Measurements from ENCODE around the gene LRRC23. TPM values are rescaled to one million over a fixed set of nuclear protein-coding genes. Genes with fewer than 3 reads are reported as not detected.

LRRC23 gene
- total and polyA plus RNA-seq, 4 experiments from 2014 or later: 4.1 to 9.1 (median 6.2) TPM

DNA sequence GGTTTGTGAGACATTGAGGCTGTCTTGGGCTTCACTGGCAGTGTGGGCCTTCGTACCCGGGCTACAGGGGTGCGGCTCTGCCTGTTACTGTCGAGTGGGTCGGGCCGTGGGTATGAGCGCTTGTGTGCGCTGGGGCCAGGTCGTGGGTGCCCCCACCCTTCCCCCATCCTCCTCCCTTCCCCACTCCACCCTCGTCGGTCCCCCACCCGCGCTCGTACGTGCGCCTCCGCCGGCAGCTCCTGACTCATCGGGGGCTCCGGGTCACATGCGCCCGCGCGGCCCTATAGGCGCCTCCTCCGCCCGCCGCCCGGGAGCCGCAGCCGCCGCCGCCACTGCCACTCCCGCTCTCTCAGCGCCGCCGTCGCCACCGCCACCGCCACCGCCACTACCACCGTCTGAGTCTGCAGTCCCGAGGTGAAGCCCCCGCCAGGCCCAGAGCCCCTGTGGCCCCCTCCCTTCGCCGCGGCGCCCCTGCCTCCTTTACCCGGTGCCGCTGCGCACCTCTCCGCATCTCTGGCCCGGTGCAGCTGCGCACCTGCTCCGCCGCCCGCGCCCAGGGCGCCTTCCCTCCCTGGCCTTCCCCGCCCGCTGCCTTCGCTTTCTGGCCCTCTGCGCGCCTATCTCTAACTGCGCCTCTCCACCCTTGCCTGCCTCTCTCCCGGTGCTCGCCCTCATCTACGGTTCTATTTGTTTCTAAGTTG is 9.8 kb downstream of the LRRC23 start, which contains the start of gene ENO2:
Gene ENO2 (plus strand): TSS at position 335 of the 701 bp plus-strand sequence. CDS start 1,253 bp downstream, outside the sequence.
- CTCF ChIA-PET (ENCODE audit: partially characterized antibody): interaction anchor here (0.7 to 5.7 kb wide), 6 partner anchors 9 to 45 kb away, joined by 3 to 44 read pairs (median 4); partner anchors contain the start of gene SPSB2
- no peaks in the 10 kb centered on the region for H3K9me3 ChIP-seq (ENCODE audit: control insufficient read depth in 1 of 2, low read length in 2 of 2)
- H3K36me3 Mint-ChIP-seq: peaks cover 10 to 27% of the 10 kb centered on the region in 2 donors
- H3K27ac ChIP-seq (ENCODE audit: low read depth, low read length): peak within 1 kb of the TSS; percentile 77
- DNase-seq: peak; percentile 83 to 93 (median 85)
- intact Hi-C loops (cut with micrococcal nuclease): loop anchor here (1.0 kb wide), 5 partner anchors 10 to 41 kb away; partner anchors contain the start of genes C12orf57, LRRC23 and SPSB2
- peaks cover 12 to 44% (median 27%) of the 10 kb centered on the region in 4 donors for H3K4me1 Mint-ChIP-seq
- peaks cover 0 to 3% (median 0%) of the 10 kb centered on the region in 8 donors for H3K9me3 Mint-ChIP-seq
- H3K27me3 Mint-ChIP-seq: no peaks in the 10 kb centered on the region
- H3K4me3 Mint-ChIP-seq: peak within 1 kb of the TSS; percentile 90 to 98 (median 96)
- POLR2A ChIA-PET (ENCODE audit: partially characterized antibody): interaction anchor here (0.6 to 6.8 kb wide), 22 partner anchors 9 to 275 kb away, joined by 3 to 58 read pairs (median 6); partner anchors contain the start of genes ATN1, C12orf57, C1RL and CDCA3
- H3K4me1 ChIP-seq (ENCODE audit: insufficient read depth, low read length): peaks cover 29% of the 10 kb centered on the region
- H3K27ac Mint-ChIP-seq: peak within 1 kb of the TSS; percentile 88 to 98 (median 96)
- H3K27me3 ChIP-seq (ENCODE audit: insufficient read depth, low read length): no peaks in the 10 kb centered on the region
- H3K4me3 ChIP-seq (ENCODE audit: low read length in 2 of 2): peak within 1 kb of the TSS; percentile 69 to 76
- peaks cover 10% of the 10 kb centered on the region for H3K36me3 ChIP-seq (ENCODE audit: insufficient read depth, low read length)

- intact Hi-C loops (cut with micrococcal nuclease): loop anchor here (1.0 kb wide), 5 partner anchors 9 to 42 kb away; partner anchors contain the start of genes C12orf57, LRRC23 and SPSB2
- ChIA-PET CTCF (ENCODE audit: partially characterized antibody) (interaction anchor here (1.0 to 5.7 kb wide), 5 partner anchors 8 to 46 kb away, joined by 3 to 44 read pairs (median 4); partner anchors contain the start of gene SPSB2), POLR2A (ENCODE audit: partially characterized antibody) (interaction anchor here (0.7 to 6.8 kb wide), 17 partner anchors 10 to 226 kb away, joined by 3 to 58 read pairs (median 14); partner anchors contain the start of genes ATN1, C12orf57, C1RL and CDCA3)
- H3K36me3 ChIP-seq (ENCODE audit: insufficient read depth, low read length): peaks cover 17% of the 10 kb centered on the region
- Mint-ChIP-seq H3K9me3 (peaks cover 0 to 5% (median 0%) of the 10 kb centered on the region in 8 donors), H3K4me1 (peaks cover 13 to 47% (median 27%) of the 10 kb centered on the region in 4 donors), H3K27ac (peak overlapping the region; percentile 88 to 98 (median 96)), H3K4me3 (peak overlapping the region; percentile 90 to 98 (median 96)), H3K27me3 (no peaks in the 10 kb centered on the region), H3K36me3 (peaks cover 18 to 35% of the 10 kb centered on the region in 2 donors)
- no peaks in the 10 kb centered on the region for H3K9me3 ChIP-seq (ENCODE audit: control insufficient read depth in 1 of 2, low read length in 2 of 2)
- H3K4me1 ChIP-seq (ENCODE audit: insufficient read depth, low read length): peaks cover 29% of the 10 kb centered on the region
- peak in 1 of 5 donors; percentile 61 for DNase-seq
- peak overlapping the region; percentile 69 to 76 for H3K4me3 ChIP-seq (ENCODE audit: low read length in 2 of 2)
- no peaks in the 10 kb centered on the region for H3K27me3 ChIP-seq (ENCODE audit: insufficient read depth, low read length)
- H3K27ac ChIP-seq (ENCODE audit: low read depth, low read length): peak overlapping the region; percentile 77
Measured at GRCh38 chr12:6914947-6915788, 10.5 kb downstream of the LRRC23 start.

DNA sequence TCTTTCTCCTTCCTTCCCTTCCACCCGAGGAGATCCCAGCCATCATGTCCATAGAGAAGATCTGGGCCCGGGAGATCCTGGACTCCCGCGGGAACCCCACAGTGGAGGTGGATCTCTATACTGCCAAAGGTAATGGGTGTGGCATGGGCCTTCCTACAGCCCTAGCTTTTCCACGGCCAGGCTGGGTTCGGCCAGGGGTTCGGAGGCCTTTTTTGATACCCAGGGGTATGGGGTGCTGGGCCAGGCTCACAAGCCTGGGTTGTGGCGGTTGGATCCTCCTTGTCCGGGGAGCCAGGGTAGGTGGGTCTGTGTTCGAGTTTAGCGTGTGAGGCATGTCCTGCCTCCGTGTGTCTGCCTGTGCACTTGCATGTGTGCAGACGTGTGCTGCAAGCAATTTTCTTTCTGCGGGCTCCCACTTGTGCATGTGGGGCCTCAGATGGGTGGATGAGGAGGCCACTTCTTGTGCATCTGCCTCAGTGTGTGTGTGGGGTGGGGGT is 11.2 kb downstream of the LRRC23 start:
- no peak for DNase-seq
- Mint-ChIP-seq H3K9me3 (peaks cover 0 to 5% (median 0%) of the 10 kb centered on the region in 8 donors), H3K27ac (peak overlapping the region; percentile 25 to 97 (median 88)), H3K36me3 (peaks cover 18 to 35% of the 10 kb centered on the region in 2 donors), H3K4me1 (peaks cover 13 to 47% (median 27%) of the 10 kb centered on the region in 4 donors), H3K4me3 (peak overlapping the region; percentile 74 to 98 (median 96)), H3K27me3 (no peaks in the 10 kb centered on the region)
- ChIA-PET CTCF (ENCODE audit: partially characterized antibody) (interaction anchor here (5.7 kb wide), 1 partner anchor 8 kb away, joined by 44 read pairs; no protein-coding TSS in a partner anchor), POLR2A (ENCODE audit: partially characterized antibody) (interaction anchor here (0.7 to 6.8 kb wide), 14 partner anchors 11 to 227 kb away, joined by 3 to 58 read pairs (median 10); partner anchors contain the start of genes ATN1, C12orf57, C1RL and LRRC23)
- H3K4me3 ChIP-seq (ENCODE audit: low read length in 2 of 2): no peak overlapping the region
- intact Hi-C loops (cut with micrococcal nuclease): no loop called here
- no peaks in the 10 kb centered on the region for H3K27me3 ChIP-seq (ENCODE audit: insufficient read depth, low read length)
- H3K36me3 ChIP-seq (ENCODE audit: insufficient read depth, low read length): peaks cover 17% of the 10 kb centered on the region
- no peaks in the 10 kb centered on the region for H3K9me3 ChIP-seq (ENCODE audit: control insufficient read depth in 1 of 2, low read length in 2 of 2)
- peak overlapping the region; percentile 77 for H3K27ac ChIP-seq (ENCODE audit: low read depth, low read length)
- peaks cover 29% of the 10 kb centered on the region for H3K4me1 ChIP-seq (ENCODE audit: insufficient read depth, low read length)

DNA sequence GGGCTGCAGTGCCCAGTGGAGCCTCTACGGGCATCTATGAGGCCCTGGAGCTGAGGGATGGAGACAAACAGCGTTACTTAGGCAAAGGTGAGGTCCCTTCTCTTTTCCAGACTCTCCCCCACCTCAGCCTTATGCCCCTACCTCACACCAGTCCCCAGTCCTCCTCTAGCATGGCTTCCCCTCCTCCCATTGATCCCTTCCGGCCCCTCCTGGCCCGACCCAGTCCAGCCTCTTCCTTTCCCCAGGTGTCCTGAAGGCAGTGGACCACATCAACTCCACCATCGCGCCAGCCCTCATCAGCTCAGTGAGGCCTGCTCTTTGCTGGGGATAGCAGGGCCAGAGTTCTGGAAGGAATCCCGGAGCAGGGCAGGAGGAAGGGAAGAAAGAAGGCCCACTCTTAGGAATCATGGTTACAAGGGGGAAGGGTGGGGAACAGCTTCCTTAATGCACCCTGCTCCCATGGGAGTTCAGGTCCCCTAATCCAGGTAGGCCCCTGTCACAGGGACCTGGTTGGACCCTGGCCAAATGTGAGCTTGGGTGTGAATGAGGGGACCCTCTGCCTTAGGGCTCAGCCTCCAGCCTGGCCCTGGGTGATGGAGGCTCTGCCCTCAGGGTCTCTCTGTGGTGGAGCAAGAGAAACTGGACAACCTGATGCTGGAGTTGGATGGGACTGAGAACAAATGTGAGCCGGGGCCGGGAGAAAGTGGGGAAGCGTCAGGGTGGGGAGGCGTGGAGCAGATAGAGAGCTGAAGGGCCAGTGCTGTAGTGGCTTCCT is 12.0 kb downstream of the LRRC23 start:
- Mint-ChIP-seq H3K36me3 (peaks cover 20 to 41% of the 10 kb centered on the region in 2 donors), H3K4me1 (peaks cover 12 to 47% (median 28%) of the 10 kb centered on the region in 4 donors), H3K9me3 (peaks cover 0 to 5% (median 0%) of the 10 kb centered on the region in 8 donors), H3K27me3 (no peaks in the 10 kb centered on the region), H3K27ac (peak overlapping the region; percentile 53 to 88 (median 81)), H3K4me3 (peak overlapping the region in 6 of 8 donors; percentile 34 to 92 (median 72))
- H3K9me3 ChIP-seq (ENCODE audit: control insufficient read depth in 1 of 2, low read length in 2 of 2): no peaks in the 10 kb centered on the region
- no peaks in the 10 kb centered on the region for H3K27me3 ChIP-seq (ENCODE audit: insufficient read depth, low read length)
- no peak for DNase-seq
- peaks cover 29% of the 10 kb centered on the region for H3K4me1 ChIP-seq (ENCODE audit: insufficient read depth, low read length)
- intact Hi-C loops (cut with micrococcal nuclease): no loop called here
- no peak overlapping the region for H3K4me3 ChIP-seq (ENCODE audit: low read length in 2 of 2)
- no peak overlapping the region for H3K27ac ChIP-seq (ENCODE audit: low read depth, low read length)
- POLR2A ChIA-PET (ENCODE audit: partially characterized antibody): interaction anchor here (0.7 to 6.8 kb wide), 10 partner anchors 10 to 451 kb away, joined by 3 to 58 read pairs (median 4); partner anchors contain the start of genes ATN1, C12orf57, RNU7-1 and SPSB2
- H3K36me3 ChIP-seq (ENCODE audit: insufficient read depth, low read length): peaks cover 17% of the 10 kb centered on the region
- CTCF ChIA-PET (ENCODE audit: partially characterized antibody): interaction anchor here (0.9 to 5.7 kb wide), 2 partner anchors 7 to 44 kb away, joined by 4 to 44 read pairs; no protein-coding TSS in a partner anchor

DNA sequence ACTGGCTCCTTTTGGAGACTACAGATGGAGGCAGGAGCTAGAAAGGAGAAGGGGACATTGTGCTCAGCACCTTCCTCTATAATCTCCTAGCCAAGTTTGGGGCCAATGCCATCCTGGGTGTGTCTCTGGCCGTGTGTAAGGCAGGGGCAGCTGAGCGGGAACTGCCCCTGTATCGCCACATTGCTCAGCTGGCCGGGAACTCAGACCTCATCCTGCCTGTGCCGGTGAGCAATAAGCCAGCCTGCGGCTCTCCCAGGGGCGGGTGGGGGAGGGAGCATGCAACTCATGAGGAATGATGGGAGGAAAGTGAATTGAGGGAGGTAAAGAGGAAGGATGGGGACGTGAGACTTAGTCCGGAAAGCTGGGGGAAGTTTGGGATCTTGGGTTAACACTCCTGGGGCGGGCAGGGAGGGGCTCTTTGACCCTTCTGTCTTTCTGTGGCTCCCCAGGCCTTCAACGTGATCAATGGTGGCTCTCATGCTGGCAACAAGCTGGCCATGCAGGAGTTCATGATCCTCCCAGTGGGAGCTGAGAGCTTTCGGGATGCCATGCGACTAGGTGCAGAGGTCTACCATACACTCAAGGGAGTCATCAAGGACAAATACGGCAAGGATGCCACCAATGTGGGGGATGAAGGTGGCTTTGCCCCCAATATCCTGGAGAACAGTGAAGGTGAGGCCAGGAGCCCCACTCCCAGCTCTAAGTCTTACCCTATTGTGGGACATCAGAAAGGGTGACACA is 13.0 kb downstream of the LRRC23 start:
- Mint-ChIP-seq H3K4me1 (peaks cover 12 to 45% (median 26%) of the 10 kb centered on the region in 4 donors), H3K27ac (peak overlapping the region in 3 of 7 donors; percentile 32 to 88 (median 84)), H3K36me3 (peaks cover 22 to 51% of the 10 kb centered on the region in 2 donors), H3K4me3 (peak overlapping the region in 1 of 8 donors; percentile 1), H3K9me3 (peaks cover 0 to 5% (median 0%) of the 10 kb centered on the region in 8 donors), H3K27me3 (no peaks in the 10 kb centered on the region)
- H3K4me3 ChIP-seq (ENCODE audit: low read length in 2 of 2): no peak overlapping the region
- CTCF ChIA-PET (ENCODE audit: partially characterized antibody): interaction anchor here (0.9 to 1.0 kb wide), 2 partner anchors 9 to 45 kb away, joined by 3 to 4 read pairs; no protein-coding TSS in a partner anchor
- H3K36me3 ChIP-seq (ENCODE audit: insufficient read depth, low read length): peaks cover 17% of the 10 kb centered on the region
- no peaks in the 10 kb centered on the region for H3K9me3 ChIP-seq (ENCODE audit: control insufficient read depth in 1 of 2, low read length in 2 of 2)
- peaks cover 29% of the 10 kb centered on the region for H3K4me1 ChIP-seq (ENCODE audit: insufficient read depth, low read length)
- no peak for DNase-seq
- POLR2A ChIA-PET (ENCODE audit: partially characterized antibody): interaction anchor here (0.7 to 6.8 kb wide), 9 partner anchors 9 to 452 kb away, joined by 3 to 58 read pairs (median 4); partner anchors contain the start of genes ATN1, RNU7-1 and SPSB2
- intact Hi-C loops (cut with micrococcal nuclease): no loop called here
- H3K27me3 ChIP-seq (ENCODE audit: insufficient read depth, low read length): no peaks in the 10 kb centered on the region
- no peak overlapping the region for H3K27ac ChIP-seq (ENCODE audit: low read depth, low read length)
